ENCODE measurements around the gene ZNF8. TPM values are rescaled to one million over a fixed set of nuclear protein-coding genes. Genes with fewer than 3 reads are reported as not detected.
"Not testable (repeated sequence)": the region's sequence is repeated elsewhere in the genome, so short reads cannot be mapped to it uniquely, and the experiment has no call there.

Gene ZNF8
- total RNA-seq, 1 donor from 2014 or later, result 5.4 TPM

GRCh38 chr19:58305065-58305931, 26.5 kb downstream of the ZNF8 start, which contains the start of gene ERVK3-1:
Gene ERVK3-1, plus strand, starts transcription at chr19:58305377. Its CDS starts 6,792 bp downstream, at chr19:58312169.
- H3K4me3 ChIP-seq, result peak within 1 kb of the TSS; percentile 87
- H3K36me3 ChIP-seq, result peaks cover 39% of the 10 kb centered on the region
- H3K4me1 ChIP-seq, result peaks cover 13% of the 10 kb centered on the region
- DNase-seq (peak; percentile 99), ATAC-seq (peak; percentile 100)
- TF ChIP-seq CTCF (IDR thresholded peaks at IDR 0.05), result no peak
- peaks cover 4% of the 10 kb centered on the region for H3K9me3 ChIP-seq
- intact Hi-C loops (cut with DNase I), result no loop called here
- no peaks in the 10 kb centered on the region for H3K27me3 ChIP-seq (ENCODE audit: low read depth)
- H3K27ac ChIP-seq, result peak within 1 kb of the TSS; percentile 94

DNA sequence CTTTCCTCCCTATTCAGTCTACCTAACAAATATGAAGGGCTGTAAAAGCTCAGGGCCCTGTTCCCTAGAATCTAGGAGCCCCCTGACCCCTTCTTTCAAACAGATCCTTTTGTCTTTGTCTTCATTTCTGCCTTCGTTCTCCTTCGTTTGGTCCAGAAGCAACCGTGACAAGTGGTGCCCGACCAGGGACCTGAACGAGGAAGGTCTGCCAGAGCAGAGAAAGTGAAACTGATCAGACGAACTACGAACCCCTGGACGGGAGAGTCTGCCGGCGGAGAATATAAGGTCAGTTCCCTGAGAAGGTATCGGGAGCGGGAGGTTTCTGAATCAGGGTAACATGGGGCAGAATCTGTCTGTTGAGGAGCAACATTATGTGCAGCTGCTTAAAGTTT, 27.2 kb downstream of the ZNF8 start:
- DNase-seq, result no peak
- H3K27me3 ChIP-seq (ENCODE audit: low read depth), result no peaks in the 10 kb centered on the region
- no peak for ATAC-seq
- peak overlapping the region; percentile 87 for H3K4me3 ChIP-seq
- peak overlapping the region; percentile 94 for H3K27ac ChIP-seq
- no peak for TF ChIP-seq CTCF (IDR thresholded peaks at IDR 0.05)
- peaks cover 13% of the 10 kb centered on the region for H3K4me1 ChIP-seq
- intact Hi-C loops (cut with DNase I), result no loop called here
- H3K9me3 ChIP-seq, result no peaks in the 10 kb centered on the region
- peaks cover 33% of the 10 kb centered on the region for H3K36me3 ChIP-seq

GRCh38 chr19:58307736-58308135, 29.0 kb downstream of the ZNF8 start:
- ATAC-seq (no peak), DNase-seq (no peak)
- Histone ChIP-seq H3K4me1 (peaks cover 13% of the 10 kb centered on the region), H3K36me3 (peaks cover 51% of the 10 kb centered on the region), H3K9me3 (no peaks in the 10 kb centered on the region), H3K4me3 (no peak overlapping the region), H3K27me3 (ENCODE audit: low read depth) (no peaks in the 10 kb centered on the region), H3K27ac (no peak overlapping the region)
- no peak for TF ChIP-seq CTCF (IDR thresholded peaks at IDR 0.05)
- intact Hi-C loops (cut with DNase I), result no loop called here

- TF ChIP-seq CTCF (IDR thresholded peaks at IDR 0.05), result peak; percentile 47
- H3K27me3 ChIP-seq (ENCODE audit: low read depth); H3K9me3 ChIP-seq; H3K27ac ChIP-seq; intact Hi-C loops (cut with DNase I); DNase-seq; ATAC-seq; H3K4me3 ChIP-seq: not testable (repeated sequence)
- Histone ChIP-seq H3K36me3 (peaks cover 80% of the 10 kb centered on the region), H3K4me1 (peaks cover 12% of the 10 kb centered on the region)
Measured at GRCh38 chr19:58310685-58311084, 31.9 kb downstream of the ZNF8 start.

GRCh38 chr19:58311345-58311865, 32.6 kb downstream of the ZNF8 start:
- H3K27me3 ChIP-seq (ENCODE audit: low read depth), result no peaks in the 10 kb centered on the region
- ATAC-seq (no peak), DNase-seq (no peak)
- no peak overlapping the region for H3K4me3 ChIP-seq
- intact Hi-C loops (cut with DNase I), result no loop called here
- H3K27ac ChIP-seq, result no peak overlapping the region
- no peak for TF ChIP-seq CTCF (IDR thresholded peaks at IDR 0.05)
- H3K9me3 ChIP-seq, result no peaks in the 10 kb centered on the region
- peaks cover 87% of the 10 kb centered on the region for H3K36me3 ChIP-seq
- peaks cover 5% of the 10 kb centered on the region for H3K4me1 ChIP-seq

All from lower lobe of right lung (tissue), 2 donors.